Subcutaneous adipose tissue (tissue), 4 donors: ENCODE results near the gene ABCC9. TPM values are rescaled to one million over a fixed set of nuclear protein-coding genes. Genes with fewer than 3 reads are reported as not detected.

Experiments
- CTCF ChIP-seq: fragments of 450-650 bp; IDR thresholded peaks from one replicate; pipeline ENCODE4 v1.5.1; 2016; ENCODE audit warnings: low read depth, mild to moderate bottlenecking, control low read depth, antibody characterized with exemption, moderate library complexity
- total RNA-seq, 4 donors: library from RNA; depleted of rRNA; stranded (reverse); fragments of >200 nt; gene quantifications; one replicate each; pipeline ENCODE4 v1.1.0, GENCODE V29; 2016

The ABCC9 gene
- total RNA-seq, 4 donors from 2014 or later = 42.9 to 67.3 (median 52.3) TPM

- no peak for TF ChIP-seq CTCF
Measured at GRCh38 chr12:21786041-21786531, 155.1 kb downstream of the ABCC9 start.

DNA sequence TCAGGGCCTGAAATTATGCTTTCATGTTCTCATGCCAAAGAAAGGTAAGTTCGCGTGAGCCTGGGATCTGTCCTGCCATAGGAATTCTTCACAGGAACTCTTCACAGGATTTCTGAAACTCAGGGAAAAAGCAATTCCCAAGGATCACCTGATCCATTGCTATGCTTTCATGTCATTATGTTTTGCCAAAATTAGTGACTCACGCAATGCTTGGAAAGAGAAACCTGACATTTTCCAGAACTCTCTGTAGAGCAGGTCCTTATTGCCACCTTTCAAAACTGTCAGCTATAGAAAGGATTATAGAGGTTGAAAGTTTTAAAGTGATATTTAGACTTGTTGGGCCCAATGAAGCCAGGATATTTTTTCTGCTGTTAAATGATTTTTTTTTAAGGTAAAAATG, 160.4 kb downstream of the ABCC9 start:
- no peak for TF ChIP-seq CTCF

- no peak for TF ChIP-seq CTCF
Measured at GRCh38 chr12:21776175-21776574, 165.1 kb downstream of the ABCC9 start.

GRCh38 chr12:21775133-21775820, 165.9 kb downstream of the ABCC9 start:
- no peak for TF ChIP-seq CTCF

DNA sequence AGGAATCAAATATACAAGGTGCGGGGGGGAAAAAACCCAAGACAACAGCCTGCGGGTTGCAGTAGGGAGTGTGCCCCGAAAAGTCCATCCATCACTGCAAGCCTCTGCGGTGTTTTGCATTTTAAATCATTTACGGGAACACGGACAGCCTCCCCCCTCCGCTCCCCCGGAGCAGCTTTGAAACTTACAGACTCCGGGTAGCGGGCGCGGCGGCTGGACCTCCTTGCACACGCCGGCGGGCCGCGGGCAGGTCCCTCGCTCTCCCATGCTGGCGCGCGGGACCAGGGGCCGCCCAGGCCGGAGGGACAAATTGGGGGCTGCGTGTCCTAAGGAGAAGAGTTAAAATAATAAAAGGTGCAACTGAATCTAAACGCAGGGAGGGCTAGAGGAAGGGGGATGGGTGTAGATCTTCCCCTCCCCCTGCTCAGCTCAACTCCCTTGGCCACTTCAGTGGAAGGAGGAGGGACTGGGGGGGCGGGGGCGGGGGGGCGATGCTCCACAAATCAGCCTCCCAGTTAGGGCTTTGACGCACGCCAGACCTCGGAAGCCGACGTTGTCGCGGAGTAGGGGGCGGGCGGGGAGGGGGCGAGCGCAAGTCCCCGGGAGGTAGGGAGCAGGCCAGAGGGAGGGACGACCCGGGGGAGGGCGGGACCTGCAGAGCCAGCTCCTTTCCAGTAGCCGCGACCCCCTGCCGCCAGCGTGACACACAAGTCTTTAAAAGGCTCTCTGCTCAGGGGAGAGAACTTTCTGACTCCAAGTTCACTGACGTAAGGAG, 166.7 kb downstream of the ABCC9 start, which contains the start of gene KCNJ8:
TSS of gene KCNJ8 (minus strand) at position 349 of the 775 bp plus-strand sequence. CDS start 1,090 bp downstream, outside the sequence.
- no peak for TF ChIP-seq CTCF

DNA sequence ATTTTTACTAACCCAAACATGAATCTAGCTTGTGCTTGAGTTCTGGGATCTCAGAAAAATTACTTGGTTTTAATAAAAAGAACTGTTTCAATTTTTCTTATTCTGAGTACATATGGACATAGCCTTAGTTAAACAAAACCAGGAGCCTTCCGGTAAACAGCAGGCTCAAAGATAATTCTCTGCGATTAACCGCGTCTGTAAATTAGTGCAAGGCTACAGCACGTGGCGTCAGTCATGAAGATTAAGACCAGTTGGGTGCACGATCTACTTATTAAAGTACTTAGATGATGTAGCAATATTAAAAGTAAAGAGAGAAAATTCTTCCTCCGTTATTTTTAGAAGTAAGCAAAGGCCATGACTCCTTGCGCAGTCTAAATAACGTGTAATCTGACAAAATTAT, 167.4 kb downstream of the ABCC9 start:
- TF ChIP-seq CTCF = no peak

DNA sequence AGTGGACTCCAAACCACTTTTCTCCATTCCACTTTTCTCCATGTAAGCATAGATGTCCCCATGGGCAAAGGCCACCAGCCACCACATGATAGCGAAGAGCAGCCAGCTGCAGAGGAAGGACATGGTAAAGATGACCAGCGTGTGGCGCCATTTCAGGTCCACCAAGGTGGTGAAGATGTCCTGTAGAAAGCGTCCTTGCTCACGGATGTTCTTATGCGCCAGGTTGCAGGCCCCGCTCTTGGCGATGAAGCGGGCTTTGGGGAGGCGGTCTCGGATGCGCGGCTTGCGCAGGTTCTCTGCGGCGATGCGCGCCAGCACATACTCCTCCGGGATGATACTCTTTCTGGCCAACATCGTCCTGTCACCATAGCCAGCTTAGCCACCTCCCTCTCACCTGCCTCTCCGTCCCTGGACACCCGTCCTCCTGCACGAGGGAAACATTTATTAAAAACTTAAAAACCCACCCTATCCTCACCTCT, 167.9 kb downstream of the ABCC9 start:
- TF ChIP-seq CTCF = no peak
